Fibroblast of lung (primary cell): ENCODE results near the gene ST6GALNAC3. TPM values are rescaled to one million over a fixed set of nuclear protein-coding genes. Genes with fewer than 3 reads are reported as not detected.

Experiments
- DNase-seq, 2 donors: peaks; one replicate each; pipeline versions ENCODE4 v3.0.0 to v3.0.0-alpha.2; 2010; ENCODE audit warnings: low read depth in 2 of 2
- H2AFZ ChIP-seq: 2 replicates; pipeline ENCODE4 v1.5.1; 2012; ENCODE audit warnings: low read length, control low read depth, inconsistent platforms
- H3K27ac ChIP-seq: 2 replicates; pipeline ENCODE4 v1.5.1; 2011; ENCODE audit warnings: low read length, control low read depth; ENCODE audit not compliant: insufficient read depth
- H3K27me3 ChIP-seq: 2 replicates; pipeline ENCODE4 v1.5.1; 2011; ENCODE audit warnings: mild to moderate bottlenecking, low read length; ENCODE audit not compliant: control insufficient read depth, insufficient read depth
- H3K36me3 ChIP-seq: 2 replicates; pipeline ENCODE4 v1.5.1; 2011; ENCODE audit warnings: low read length; ENCODE audit not compliant: control insufficient read depth, insufficient read depth
- H3K4me1 ChIP-seq: 2 replicates; pipeline ENCODE4 v1.5.1; 2011; ENCODE audit warnings: low read length; ENCODE audit not compliant: control insufficient read depth, insufficient read depth; ENCODE audit errors: extremely low read depth
- H3K4me2 ChIP-seq: 2 replicates; pipeline ENCODE4 v1.5.1; 2011; ENCODE audit warnings: low read length, control low read depth; ENCODE audit not compliant: insufficient read depth; ENCODE audit errors: extremely low read depth
- H3K4me3 ChIP-seq, 4 experiments: fragments of 200-600 bp in 1 of 4; sonication (generic) in 1 of 4; replicated peaks in 1 of 4; 2 replicates each; pipeline ENCODE4 v1.5.1; 2011 to 2016; ENCODE audit warnings: low read length in 4 of 4, low read depth in 3 of 4, mild to moderate bottlenecking in 3 of 4, control low read depth in 2 of 4, inconsistent platforms in 1 of 4, mixed read lengths in 1 of 4; ENCODE audit not compliant: insufficient read depth in 1 of 4; ENCODE audit errors: control extremely low read depth in 1 of 4
- H3K79me2 ChIP-seq: 2 replicates; pipeline ENCODE4 v1.5.1; 2012; ENCODE audit warnings: mild to moderate bottlenecking, low read length, inconsistent platforms; ENCODE audit not compliant: control insufficient read depth, insufficient read depth
- H3K9ac ChIP-seq: 2 replicates; pipeline ENCODE4 v1.5.1; 2011; ENCODE audit warnings: mild to moderate bottlenecking, low read length, control low read depth; ENCODE audit not compliant: insufficient read depth
- H3K9me3 ChIP-seq: 2 replicates; pipeline ENCODE4 v1.5.1; 2012; ENCODE audit warnings: low read depth, low read length; ENCODE audit not compliant: control insufficient read depth, insufficient read depth
- H4K20me1 ChIP-seq: 2 replicates; pipeline ENCODE4 v1.5.1; 2011; ENCODE audit warnings: low read length; ENCODE audit not compliant: control insufficient read depth, insufficient read depth; ENCODE audit errors: extremely low read depth
- EZH2 ChIP-seq: IDR thresholded peaks from 2 replicates; pipeline ENCODE4 v1.5.1; 2012; ENCODE audit warnings: low read length, control low read depth, mild to moderate bottlenecking; ENCODE audit errors: missing control alignments
- polyA plus RNA-seq, 2 donors: library from polyadenylated mRNA; depleted of rRNA in 1 of 2; stranded (reverse) in 1 of 2; unstranded in 1 of 2; fragments of >200 nt; gene quantifications; 2 replicates each; pipeline ENCODE4 v1.2.1, GENCODE V29; 2011 to 2012; ENCODE audit warnings: missing spikeins in 1 of 2
- total RNA-seq: library from RNA; depleted of rRNA; stranded (reverse); fragments of >200 nt; gene quantifications from 2 replicates; pipeline ENCODE4 v1.2.1, GENCODE V29; 2014
- TF ChIP-seq, protein P1 (sequence below), 2 donors: IDR thresholded peaks in 1 of 2; conservative IDR thresholded peaks in 1 of 2; 1 replicate in 1 of 2; 2 replicates in 1 of 2; pipeline ENCODE4 v1.5.1; 2011 to 2012; ENCODE audit warnings: low read length in 2 of 2, control low read depth in 1 of 2, inconsistent platforms in 1 of 2, low read depth in 1 of 2, mild to moderate bottlenecking in 1 of 2

The ST6GALNAC3 gene
- total and polyA plus RNA-seq, 2 donors (not counting 1 experiment from before 2014, with no cell fraction given), result 0.34 to 0.66 TPM

DNA sequence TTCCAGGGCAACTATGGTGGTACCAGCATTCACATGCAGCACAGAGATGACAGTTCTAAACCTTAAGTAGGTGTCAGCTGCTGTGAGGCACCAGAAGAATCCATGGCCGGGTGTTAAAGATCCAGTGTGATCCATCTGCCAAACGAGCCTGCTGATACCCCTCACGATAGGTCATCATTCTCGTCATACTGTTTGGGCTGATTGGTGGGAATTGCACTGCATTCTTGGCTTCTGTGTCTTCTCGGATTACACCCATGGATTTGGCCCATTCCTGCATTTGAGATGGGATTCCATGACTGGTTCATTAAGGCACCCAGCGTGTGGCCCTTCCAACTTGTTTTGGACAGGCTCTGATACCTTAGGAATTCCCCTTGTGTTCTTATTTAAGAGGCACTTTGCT is 55.2 kb downstream of the ST6GALNAC3 start:
- no peak overlapping the region for H3K9ac ChIP-seq
- H3K27ac ChIP-seq, result no peak overlapping the region
- H3K4me1 ChIP-seq, result no peaks in the 10 kb centered on the region
- H3K9me3 ChIP-seq, result no peaks in the 10 kb centered on the region
- H3K79me2 ChIP-seq, result no peaks in the 10 kb centered on the region
- no peaks in the 10 kb centered on the region for H3K36me3 ChIP-seq
- H2AFZ ChIP-seq, result no peak overlapping the region
- TF ChIP-seq, protein P1, sequence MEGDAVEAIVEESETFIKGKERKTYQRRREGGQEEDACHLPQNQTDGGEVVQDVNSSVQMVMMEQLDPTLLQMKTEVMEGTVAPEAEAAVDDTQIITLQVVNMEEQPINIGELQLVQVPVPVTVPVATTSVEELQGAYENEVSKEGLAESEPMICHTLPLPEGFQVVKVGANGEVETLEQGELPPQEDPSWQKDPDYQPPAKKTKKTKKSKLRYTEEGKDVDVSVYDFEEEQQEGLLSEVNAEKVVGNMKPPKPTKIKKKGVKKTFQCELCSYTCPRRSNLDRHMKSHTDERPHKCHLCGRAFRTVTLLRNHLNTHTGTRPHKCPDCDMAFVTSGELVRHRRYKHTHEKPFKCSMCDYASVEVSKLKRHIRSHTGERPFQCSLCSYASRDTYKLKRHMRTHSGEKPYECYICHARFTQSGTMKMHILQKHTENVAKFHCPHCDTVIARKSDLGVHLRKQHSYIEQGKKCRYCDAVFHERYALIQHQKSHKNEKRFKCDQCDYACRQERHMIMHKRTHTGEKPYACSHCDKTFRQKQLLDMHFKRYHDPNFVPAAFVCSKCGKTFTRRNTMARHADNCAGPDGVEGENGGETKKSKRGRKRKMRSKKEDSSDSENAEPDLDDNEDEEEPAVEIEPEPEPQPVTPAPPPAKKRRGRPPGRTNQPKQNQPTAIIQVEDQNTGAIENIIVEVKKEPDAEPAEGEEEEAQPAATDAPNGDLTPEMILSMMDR (conservative IDR thresholded peaks at IDR 0.05 in 1 of 2, IDR thresholded peaks at IDR 0.05 in 1 of 2; ENCODE audit: low read depth in 1 of 2, low read length in 2 of 2), result no peak
- no peak for TF ChIP-seq EZH2
- no peak overlapping the region for H3K4me2 ChIP-seq
- H3K27me3 ChIP-seq, result no peaks in the 10 kb centered on the region
- no peaks in the 10 kb centered on the region for H4K20me1 ChIP-seq
- DNase-seq, result no peak
- H3K4me3 ChIP-seq, result no peak overlapping the region

DNA sequence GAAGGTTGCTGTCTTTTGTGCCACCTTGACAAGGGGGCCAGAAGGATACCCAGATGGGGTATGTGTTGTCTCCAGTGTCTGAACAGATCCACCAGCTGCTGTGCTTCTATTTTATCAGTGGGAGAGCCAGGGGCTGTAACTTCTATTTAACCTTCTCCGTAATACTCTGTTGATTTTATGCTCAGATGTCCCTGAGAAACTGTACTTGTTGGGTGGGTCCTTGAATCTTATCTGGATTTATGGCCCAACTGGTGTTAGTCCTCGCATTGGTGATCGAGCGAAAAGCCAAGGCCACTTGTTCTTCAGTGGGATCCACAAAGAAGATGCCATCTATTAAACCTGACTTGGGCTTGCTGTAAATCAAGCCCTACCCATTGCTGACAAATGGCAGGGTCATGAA is 56.4 kb downstream of the ST6GALNAC3 start:
- Histone ChIP-seq H3K9ac (no peak overlapping the region), H2AFZ (no peak overlapping the region), H3K79me2 (no peaks in the 10 kb centered on the region), H3K27ac (no peak overlapping the region), H3K27me3 (no peaks in the 10 kb centered on the region), H3K4me3 (no peak overlapping the region), H3K9me3 (no peaks in the 10 kb centered on the region), H3K4me1 (no peaks in the 10 kb centered on the region), H3K36me3 (no peaks in the 10 kb centered on the region), H4K20me1 (no peaks in the 10 kb centered on the region), H3K4me2 (no peak overlapping the region)
- DNase-seq, result no peak
- TF ChIP-seq EZH2, result no peak
- TF ChIP-seq, protein P1 (conservative IDR thresholded peaks at IDR 0.05 in 1 of 2, IDR thresholded peaks at IDR 0.05 in 1 of 2; ENCODE audit: low read depth in 1 of 2, low read length in 2 of 2), result no peak

DNA sequence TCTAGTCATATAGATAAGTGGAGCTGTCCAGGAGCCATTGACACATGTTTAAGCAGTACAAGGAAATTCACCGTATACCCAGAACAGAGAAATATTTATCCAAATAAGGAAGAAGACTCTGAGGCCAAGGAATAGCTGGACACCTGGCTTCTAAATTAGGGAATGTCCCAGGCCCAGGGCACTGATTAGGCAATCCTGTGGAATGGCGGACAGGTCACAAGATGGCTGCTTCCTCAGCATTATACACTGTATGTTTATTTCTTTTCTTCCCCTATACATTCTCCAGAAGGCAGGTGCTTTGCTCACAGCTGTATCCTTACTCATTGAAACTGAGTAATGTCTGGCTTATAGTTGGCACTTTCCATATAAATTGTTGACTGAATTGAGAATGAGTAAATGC is 59.4 kb downstream of the ST6GALNAC3 start:
- no peaks in the 10 kb centered on the region for H4K20me1 ChIP-seq
- no peaks in the 10 kb centered on the region for H3K79me2 ChIP-seq
- no peak overlapping the region for H3K4me3 ChIP-seq
- no peak for TF ChIP-seq EZH2
- TF ChIP-seq, protein P1 (conservative IDR thresholded peaks at IDR 0.05 in 1 of 2, IDR thresholded peaks at IDR 0.05 in 1 of 2; ENCODE audit: low read depth in 1 of 2, low read length in 2 of 2), result no peak
- H2AFZ ChIP-seq, result no peak overlapping the region
- no peaks in the 10 kb centered on the region for H3K9me3 ChIP-seq
- no peak overlapping the region for H3K27ac ChIP-seq
- no peaks in the 10 kb centered on the region for H3K27me3 ChIP-seq
- no peak overlapping the region for H3K9ac ChIP-seq
- H3K4me1 ChIP-seq, result no peaks in the 10 kb centered on the region
- H3K4me2 ChIP-seq, result no peak overlapping the region
- no peaks in the 10 kb centered on the region for H3K36me3 ChIP-seq
- no peak for DNase-seq
